ENCODE results near the gene MUSTN1.

The MUSTN1 gene

GRCh38 chr3:52834871-52835501, at the start of gene MUSTN1:
MUSTN1 (minus strand) TSS chr3:52835019; CDS start chr3:52834948, 71 bp downstream.
- no peak for DNase-seq (ENCODE audit: low read depth in 2 of 2)

- no peak for DNase-seq (ENCODE audit: low read depth in 2 of 2)
Measured at GRCh38 chr3:52882377-52882776, 47.6 kb upstream of the MUSTN1 start.

GRCh38 chr3:52881871-52882270, 47.1 kb upstream of the MUSTN1 start:
- no peak for DNase-seq (ENCODE audit: low read depth in 2 of 2)

GRCh38 chr3:52880474-52880873, 45.7 kb upstream of the MUSTN1 start:
- DNase-seq (ENCODE audit: low read depth in 2 of 2), result no peak

GRCh38 chr3:52880047-52880446, 45.2 kb upstream of the MUSTN1 start:
- DNase-seq (ENCODE audit: low read depth in 2 of 2), result no peak

- no peak for DNase-seq (ENCODE audit: low read depth in 2 of 2)
Measured at GRCh38 chr3:52879581-52879980, 44.8 kb upstream of the MUSTN1 start.

- DNase-seq (ENCODE audit: low read depth in 2 of 2), result no peak
Measured at GRCh38 chr3:52879090-52879489, 44.3 kb upstream of the MUSTN1 start.

- DNase-seq (ENCODE audit: low read depth in 2 of 2), result no peak
Measured at GRCh38 chr3:52877085-52877484, 42.3 kb upstream of the MUSTN1 start.

- DNase-seq (ENCODE audit: low read depth in 2 of 2), result no peak
Measured at GRCh38 chr3:52874864-52875587, 40.2 kb upstream of the MUSTN1 start.

GRCh38 chr3:52874160-52874701, 39.4 kb upstream of the MUSTN1 start:
- DNase-seq (ENCODE audit: low read depth in 2 of 2), result no peak

GRCh38 chr3:52873433-52874159, 38.8 kb upstream of the MUSTN1 start:
- DNase-seq (ENCODE audit: low read depth in 2 of 2), result peak in 1 of 2 experiments; percentile 6

GRCh38 chr3:52872245-52872644, 37.4 kb upstream of the MUSTN1 start:
- peak in 1 of 2 experiments; percentile 10 for DNase-seq (ENCODE audit: low read depth in 2 of 2)

- no peak for DNase-seq (ENCODE audit: low read depth in 2 of 2)
Measured at GRCh38 chr3:52871761-52872160, 36.9 kb upstream of the MUSTN1 start.

- DNase-seq (ENCODE audit: low read depth in 2 of 2), result no peak
Measured at GRCh38 chr3:52870471-52870870, 35.7 kb upstream of the MUSTN1 start.

- DNase-seq (ENCODE audit: low read depth in 2 of 2), result no peak
Measured at GRCh38 chr3:52866427-52866826, 31.6 kb upstream of the MUSTN1 start.

GRCh38 chr3:52865994-52866393, 31.2 kb upstream of the MUSTN1 start:
- no peak for DNase-seq (ENCODE audit: low read depth in 2 of 2)

- no peak for DNase-seq (ENCODE audit: low read depth in 2 of 2)
Measured at GRCh38 chr3:52860424-52860768, 25.6 kb upstream of the MUSTN1 start.

- DNase-seq (ENCODE audit: low read depth in 2 of 2), result no peak
Measured at GRCh38 chr3:52859686-52860423, 25.0 kb upstream of the MUSTN1 start.

- DNase-seq (ENCODE audit: low read depth in 2 of 2), result no peak
Measured at GRCh38 chr3:52857864-52858263, 23.0 kb upstream of the MUSTN1 start.

GRCh38 chr3:52857133-52857532, 22.3 kb upstream of the MUSTN1 start:
- DNase-seq (ENCODE audit: low read depth in 2 of 2), result no peak

GRCh38 chr3:52856666-52857065, 21.8 kb upstream of the MUSTN1 start:
- no peak for DNase-seq (ENCODE audit: low read depth in 2 of 2)

GRCh38 chr3:52854013-52854412, 19.2 kb upstream of the MUSTN1 start:
- DNase-seq (ENCODE audit: low read depth in 2 of 2), result no peak
